ENCODE data around the gene SMARCD3. TPM values are rescaled to one million over a fixed set of nuclear protein-coding genes. Genes with fewer than 3 reads are reported as not detected.

Gene SMARCD3
- total RNA-seq, 2 donors from 2014 or later = 81.5 to 125 TPM

DNA sequence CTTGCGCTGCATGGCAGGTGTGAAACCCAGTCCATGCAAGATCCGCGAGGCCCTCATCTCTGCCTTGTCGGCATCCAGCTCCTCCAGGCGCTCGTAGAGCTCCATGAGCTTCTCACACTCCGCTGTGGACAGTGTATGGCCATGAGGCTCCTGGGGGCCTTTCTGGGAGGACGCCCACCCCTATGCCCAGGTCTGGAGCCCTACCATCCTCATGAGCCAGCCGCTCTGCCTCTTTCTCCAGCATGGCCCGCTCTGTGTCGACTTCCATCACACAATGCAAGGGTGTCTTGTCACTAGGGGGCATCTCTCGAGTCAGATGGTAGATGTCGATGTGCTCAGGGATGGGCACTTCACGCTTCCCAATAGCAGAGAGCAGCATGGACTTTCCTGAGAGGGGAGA, 24.8 kb downstream of the SMARCD3 start:
- no peak for DNase-seq (ENCODE audit: low spot score)

DNA sequence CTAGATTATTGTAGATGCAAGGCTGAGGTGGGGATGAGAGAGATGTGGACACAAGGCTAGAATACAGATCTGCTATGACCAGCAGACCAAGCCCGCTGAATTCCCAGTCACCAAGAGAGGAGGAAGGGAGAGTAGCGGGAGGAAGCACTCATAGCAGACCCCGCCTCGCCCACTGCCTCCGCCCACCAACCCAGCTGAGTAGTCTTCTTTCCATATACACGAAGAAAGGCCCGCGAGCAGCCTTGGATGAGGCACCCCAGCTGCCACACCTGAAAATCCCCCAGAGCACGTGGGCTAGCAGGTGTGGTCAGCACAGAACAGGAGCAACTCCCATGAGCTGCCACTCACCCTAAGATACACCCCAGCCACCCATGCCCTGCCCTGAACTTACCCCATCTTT, 30.3 kb downstream of the SMARCD3 start:
- TF ChIP-seq, protein P1, sequence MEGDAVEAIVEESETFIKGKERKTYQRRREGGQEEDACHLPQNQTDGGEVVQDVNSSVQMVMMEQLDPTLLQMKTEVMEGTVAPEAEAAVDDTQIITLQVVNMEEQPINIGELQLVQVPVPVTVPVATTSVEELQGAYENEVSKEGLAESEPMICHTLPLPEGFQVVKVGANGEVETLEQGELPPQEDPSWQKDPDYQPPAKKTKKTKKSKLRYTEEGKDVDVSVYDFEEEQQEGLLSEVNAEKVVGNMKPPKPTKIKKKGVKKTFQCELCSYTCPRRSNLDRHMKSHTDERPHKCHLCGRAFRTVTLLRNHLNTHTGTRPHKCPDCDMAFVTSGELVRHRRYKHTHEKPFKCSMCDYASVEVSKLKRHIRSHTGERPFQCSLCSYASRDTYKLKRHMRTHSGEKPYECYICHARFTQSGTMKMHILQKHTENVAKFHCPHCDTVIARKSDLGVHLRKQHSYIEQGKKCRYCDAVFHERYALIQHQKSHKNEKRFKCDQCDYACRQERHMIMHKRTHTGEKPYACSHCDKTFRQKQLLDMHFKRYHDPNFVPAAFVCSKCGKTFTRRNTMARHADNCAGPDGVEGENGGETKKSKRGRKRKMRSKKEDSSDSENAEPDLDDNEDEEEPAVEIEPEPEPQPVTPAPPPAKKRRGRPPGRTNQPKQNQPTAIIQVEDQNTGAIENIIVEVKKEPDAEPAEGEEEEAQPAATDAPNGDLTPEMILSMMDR (IDR thresholded peaks at IDR 0.05) = no peak
- Histone ChIP-seq H3K36me3 (peaks cover 90% of the 10 kb centered on the region), H3K4me1 (no peaks in the 10 kb centered on the region), H3K27ac (no peak overlapping the region), H3K9me3 (no peaks in the 10 kb centered on the region), H3K27me3 (no peaks in the 10 kb centered on the region), H3K4me3 (no peak overlapping the region)
- DNase-seq (ENCODE audit: low spot score) = no peak

More for the DNA sequence above, 24.8 kb downstream of the SMARCD3 start:
- Histone ChIP-seq H3K27ac (no peak overlapping the region), H3K27me3 (no peaks in the 10 kb centered on the region), H3K4me1 (peaks cover 0 to 19% of the 10 kb centered on the region in 2 donors), H3K9me3 (no peaks in the 10 kb centered on the region), H3K4me3 (no peak overlapping the region), H3K36me3 (peaks cover 61% of the 10 kb centered on the region)
- TF ChIP-seq, protein P1 (IDR thresholded peaks at IDR 0.05) = no peak

DNA sequence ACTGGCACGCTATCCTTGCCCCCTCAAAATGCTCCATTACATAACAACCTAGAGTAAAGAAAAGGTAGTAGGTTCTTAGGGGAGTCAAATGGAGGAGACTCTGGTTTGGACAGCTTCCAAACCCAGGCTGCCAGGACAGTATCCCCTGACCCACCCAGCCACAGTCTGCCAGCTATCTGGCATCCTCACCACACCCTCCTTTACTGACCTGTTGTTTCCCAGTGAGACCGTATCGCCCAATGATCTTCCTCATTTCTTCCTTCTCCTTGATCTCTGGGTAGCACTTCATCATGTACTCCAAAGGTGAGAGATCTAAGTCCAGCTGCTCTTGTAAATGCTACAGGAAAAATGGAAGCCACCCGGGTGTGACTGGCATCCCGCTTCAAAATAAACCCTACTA, 33.1 kb downstream of the SMARCD3 start:
- Histone ChIP-seq H3K36me3 (peaks cover 66% of the 10 kb centered on the region), H3K27me3 (no peaks in the 10 kb centered on the region), H3K27ac (no peak overlapping the region), H3K4me3 (no peak overlapping the region), H3K9me3 (no peaks in the 10 kb centered on the region), H3K4me1 (no peaks in the 10 kb centered on the region)
- no peak for DNase-seq (ENCODE audit: low spot score)
- TF ChIP-seq, protein P1 (IDR thresholded peaks at IDR 0.05) = no peak

DNA sequence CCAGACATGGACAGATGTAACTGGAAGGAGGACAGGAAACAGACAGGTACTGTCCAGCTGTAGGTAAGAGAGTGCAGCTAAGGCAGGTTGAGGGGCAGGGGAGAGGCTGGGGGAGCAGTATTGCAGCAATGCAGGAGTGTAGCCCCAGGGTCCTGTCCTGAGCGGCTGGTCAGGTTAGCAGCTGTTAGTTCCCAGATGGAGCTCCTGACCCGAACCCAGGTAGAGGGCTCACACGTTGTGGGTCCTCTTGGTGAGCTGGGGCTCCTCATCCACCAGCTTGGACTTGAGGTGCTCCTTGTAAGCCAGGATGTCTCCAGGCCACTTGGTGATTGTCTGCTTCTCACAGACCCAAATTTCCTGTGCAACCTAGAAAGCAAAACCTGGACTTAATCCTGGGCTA, 34.7 kb downstream of the SMARCD3 start:
- TF ChIP-seq, protein P1 (IDR thresholded peaks at IDR 0.05) = no peak
- Histone ChIP-seq H3K4me1 (no peaks in the 10 kb centered on the region), H3K27ac (no peak overlapping the region), H3K27me3 (no peaks in the 10 kb centered on the region), H3K9me3 (no peaks in the 10 kb centered on the region), H3K4me3 (no peak overlapping the region), H3K36me3 (peaks cover 53% of the 10 kb centered on the region)
- no peak for DNase-seq (ENCODE audit: low spot score)

DNA sequence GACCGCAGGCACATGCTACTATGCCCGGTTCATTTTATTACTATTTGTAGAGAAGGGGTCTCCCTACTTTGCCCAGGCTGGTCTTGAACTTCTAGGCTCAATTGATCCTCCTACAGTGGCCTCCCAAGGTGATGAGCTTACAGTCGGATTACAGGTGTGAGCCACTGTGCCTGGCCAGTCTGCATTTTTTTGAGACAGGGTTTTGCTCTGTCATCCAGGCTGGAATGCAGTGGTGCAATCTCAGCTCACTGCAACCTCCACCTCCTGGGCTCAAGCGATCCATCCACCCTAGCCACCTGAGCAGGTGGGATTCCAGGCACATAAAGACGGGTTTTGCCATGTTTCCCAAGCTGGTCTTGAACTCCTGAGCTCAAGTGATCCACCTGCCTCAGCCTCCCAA, 35.9 kb downstream of the SMARCD3 start:
- Histone ChIP-seq H3K9me3 (no peaks in the 10 kb centered on the region), H3K4me1 (no peaks in the 10 kb centered on the region), H3K27ac (no peak overlapping the region), H3K4me3 (no peak overlapping the region), H3K27me3 (no peaks in the 10 kb centered on the region), H3K36me3 (peaks cover 41% of the 10 kb centered on the region)
- DNase-seq (ENCODE audit: low spot score) = no peak
- TF ChIP-seq, protein P1 (IDR thresholded peaks at IDR 0.05) = no peak

DNA sequence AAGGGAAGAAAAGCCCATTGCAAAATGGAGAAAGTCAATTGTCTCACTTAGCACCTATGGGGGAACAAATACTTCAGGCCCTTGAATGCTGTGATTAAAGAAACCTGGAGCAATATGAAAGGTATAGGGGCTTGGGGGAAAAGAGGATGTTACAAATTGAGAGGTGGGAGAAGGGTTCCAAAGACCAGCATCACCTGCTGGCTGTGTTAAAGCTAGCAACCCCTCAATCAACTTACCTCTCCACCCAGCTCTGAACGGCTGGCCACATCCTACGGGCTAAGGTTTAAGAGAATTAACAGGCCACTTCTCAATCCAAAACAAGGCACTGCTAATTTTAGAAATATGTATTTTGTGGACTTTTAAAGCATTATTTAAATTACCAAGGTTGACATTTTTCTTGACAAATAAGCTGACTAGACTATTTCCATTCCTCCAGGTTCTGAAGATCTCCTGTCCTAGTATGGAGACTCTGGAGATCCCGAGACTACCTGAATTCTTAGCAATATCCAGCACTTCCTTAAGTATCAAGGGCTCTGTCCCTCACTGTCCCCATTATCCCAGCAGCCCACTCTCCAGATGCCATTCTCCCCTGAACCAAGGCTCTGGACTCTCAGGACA, 37.2 kb downstream of the SMARCD3 start:
- H3K27me3 ChIP-seq = no peaks in the 10 kb centered on the region
- DNase-seq (ENCODE audit: low spot score) = no peak
- no peak overlapping the region for H3K4me3 ChIP-seq
- no peaks in the 10 kb centered on the region for H3K4me1 ChIP-seq
- H3K36me3 ChIP-seq = peaks cover 28% of the 10 kb centered on the region
- TF ChIP-seq, protein P1 (IDR thresholded peaks at IDR 0.05) = no peak
- no peaks in the 10 kb centered on the region for H3K9me3 ChIP-seq
- H3K27ac ChIP-seq = no peak overlapping the region

Measured in right atrium auricular region (tissue), 2 donors.